ENCODE measurements around the gene LHPP.

The LHPP gene

GRCh38 chr10:124473070-124473469, 11.4 kb downstream of the LHPP start:
- DNase-seq: no peak

- DNase-seq: no peak
These were observed 13.0 kb downstream of the LHPP start for GRCh38 chr10:124474514-124475070.

GRCh38 chr10:124476043-124476725, 14.6 kb downstream of the LHPP start:
- no peak for DNase-seq

- DNase-seq: no peak
These were observed 16.2 kb downstream of the LHPP start for GRCh38 chr10:124477614-124478363.

GRCh38 chr10:124478515-124478914, 16.9 kb downstream of the LHPP start:
- DNase-seq: no peak

DNA sequence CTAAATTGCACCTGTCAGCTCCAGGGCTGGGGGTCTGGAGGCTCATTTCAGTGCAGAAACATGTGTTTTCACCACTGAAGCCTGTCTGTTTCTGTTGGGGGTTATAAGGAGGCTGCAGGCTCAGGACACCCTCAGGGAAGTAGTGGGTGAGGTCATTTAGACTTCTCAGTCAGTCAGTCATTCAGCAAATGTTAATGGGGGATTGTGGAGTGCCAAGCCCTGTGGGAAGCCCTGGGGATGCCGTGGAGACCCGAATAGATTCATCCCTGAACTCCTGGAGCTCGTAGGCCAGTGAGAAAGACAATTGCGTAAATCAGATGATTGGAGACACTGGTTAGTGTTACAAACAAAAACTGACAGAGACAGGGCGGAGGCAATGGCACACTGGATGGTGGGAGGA, 19.2 kb downstream of the LHPP start:
- no peak for DNase-seq

- DNase-seq: no peak
These were observed 20.1 kb downstream of the LHPP start for GRCh38 chr10:124481717-124482116.

GRCh38 chr10:124482236-124482800, 20.7 kb downstream of the LHPP start:
- no peak for DNase-seq

- DNase-seq: no peak
These were observed 21.3 kb downstream of the LHPP start for GRCh38 chr10:124482876-124483275.

- DNase-seq: no peak
These were observed 22.4 kb downstream of the LHPP start for GRCh38 chr10:124484031-124484430.

GRCh38 chr10:124484661-124485060, 23.0 kb downstream of the LHPP start:
- DNase-seq: no peak

- DNase-seq: no peak
These were observed 25.0 kb downstream of the LHPP start for GRCh38 chr10:124486635-124487034.

GRCh38 chr10:124491105-124491504, 29.5 kb downstream of the LHPP start:
- DNase-seq: no peak

GRCh38 chr10:124492266-124492665, 30.6 kb downstream of the LHPP start:
- no peak for DNase-seq

GRCh38 chr10:124493214-124493882, 31.7 kb downstream of the LHPP start:
- DNase-seq: peak; percentile 30

- no peak for DNase-seq
These were observed 32.6 kb downstream of the LHPP start for GRCh38 chr10:124494046-124494807.

GRCh38 chr10:124495162-124495561, 33.5 kb downstream of the LHPP start:
- DNase-seq: no peak

DNA sequence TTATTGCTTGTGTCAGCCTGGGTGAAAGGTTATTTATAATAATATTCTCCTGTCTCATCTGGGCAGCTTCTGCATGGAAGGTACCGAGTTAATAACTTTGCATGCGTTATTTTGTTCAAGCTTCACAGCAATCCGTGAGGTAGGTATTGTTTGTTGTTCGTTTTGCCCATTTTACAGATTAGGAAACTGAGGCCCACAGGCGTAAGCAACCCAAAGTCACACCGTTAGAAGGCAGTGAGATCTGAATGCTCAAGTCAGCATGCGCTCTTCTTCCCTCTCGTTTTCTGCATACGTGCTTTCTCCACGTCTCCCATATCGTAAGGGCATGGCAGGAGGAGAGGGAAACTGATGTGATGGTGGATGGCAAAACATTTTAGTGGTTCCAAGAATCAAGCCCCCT, 34.1 kb downstream of the LHPP start:
- no peak for DNase-seq

- DNase-seq: no peak
These were observed 34.5 kb downstream of the LHPP start for GRCh38 chr10:124496150-124496549.

DNA sequence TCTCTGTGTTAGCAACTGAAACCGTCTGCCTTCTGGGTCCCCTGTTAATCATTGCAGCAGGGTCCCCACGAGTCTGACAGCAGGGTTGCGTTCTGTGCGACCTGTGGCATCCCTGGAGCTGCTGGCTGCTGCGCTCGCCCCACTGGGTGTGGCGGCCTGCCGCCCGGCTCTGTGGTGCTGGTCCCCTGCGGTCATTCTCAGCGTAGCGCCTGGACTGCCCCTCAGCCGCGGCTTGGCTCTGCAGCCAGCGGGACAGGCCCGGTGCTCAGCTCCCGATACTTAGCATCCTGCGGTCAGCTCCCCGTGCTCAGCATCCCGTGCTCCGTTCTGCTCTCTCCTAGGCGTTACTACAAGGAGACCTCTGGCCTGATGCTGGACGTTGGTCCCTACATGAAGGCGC, 35.0 kb downstream of the LHPP start:
- DNase-seq: no peak

- no peak for DNase-seq
These were observed 35.7 kb downstream of the LHPP start for GRCh38 chr10:124497196-124497881.

- DNase-seq: no peak
These were observed 36.4 kb downstream of the LHPP start for GRCh38 chr10:124498056-124498455.
